Activated CD4-positive, alpha-beta T cell treated with anti-CD3 and anti-CD28 coated beads, Interleukin-2, amount 50 U/mL, for 24 hours (primary cell): ENCODE measurements around the gene SPATA7.

ENCODE experiments used
- DNase-seq, 2 donors: peaks; one replicate each; pipeline ENCODE4 v3.0.0-alpha.2; 2020; ENCODE audit warnings: low read depth in 1 of 2, low spot score in 1 of 2

Gene SPATA7

DNA sequence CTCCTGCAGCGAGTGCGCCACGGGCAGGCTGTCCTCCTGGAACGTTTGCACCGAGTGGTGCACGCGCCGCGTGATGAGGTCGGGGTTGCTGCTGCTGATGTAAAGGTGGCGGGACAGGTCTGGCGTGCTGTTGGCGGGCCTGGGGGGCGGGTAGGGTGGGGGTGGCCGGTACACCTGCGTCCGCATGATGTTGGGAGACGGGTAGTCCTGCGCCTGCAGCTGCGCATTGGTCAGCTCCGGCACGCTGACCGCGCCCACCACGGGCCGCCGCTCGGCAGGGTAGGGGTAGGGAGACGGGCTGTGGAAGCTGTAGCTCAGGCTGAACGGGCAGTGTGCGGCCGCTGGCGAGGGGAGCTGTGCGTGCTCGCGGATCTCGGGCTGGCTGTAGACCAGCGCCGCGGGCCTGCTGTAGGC lies 94.1 kb downstream of the SPATA7 start:
- no peak for DNase-seq

DNA sequence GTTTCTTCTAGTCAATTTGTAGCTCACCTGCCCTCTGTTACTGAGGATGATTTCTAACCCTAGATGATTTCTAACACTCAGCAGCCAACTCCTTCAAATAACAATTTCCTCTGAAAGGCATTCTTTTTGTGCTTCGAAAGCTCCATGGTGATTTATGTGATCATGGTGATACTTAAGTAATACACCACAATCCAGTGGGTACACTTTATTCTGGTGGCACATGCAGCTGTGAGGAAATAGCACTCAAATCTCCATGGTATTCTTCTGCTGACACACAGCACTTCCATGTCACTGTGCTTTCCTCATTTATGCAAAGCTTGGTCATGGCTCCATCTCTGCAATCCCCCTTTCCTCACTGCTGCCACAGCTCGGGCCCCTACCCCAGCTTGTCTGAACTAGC lies 95.6 kb downstream of the SPATA7 start:
- DNase-seq, result no peak

- no peak for DNase-seq
Observed at GRCh38 chr14:88481794-88482193, 96.3 kb downstream of the SPATA7 start.

DNA sequence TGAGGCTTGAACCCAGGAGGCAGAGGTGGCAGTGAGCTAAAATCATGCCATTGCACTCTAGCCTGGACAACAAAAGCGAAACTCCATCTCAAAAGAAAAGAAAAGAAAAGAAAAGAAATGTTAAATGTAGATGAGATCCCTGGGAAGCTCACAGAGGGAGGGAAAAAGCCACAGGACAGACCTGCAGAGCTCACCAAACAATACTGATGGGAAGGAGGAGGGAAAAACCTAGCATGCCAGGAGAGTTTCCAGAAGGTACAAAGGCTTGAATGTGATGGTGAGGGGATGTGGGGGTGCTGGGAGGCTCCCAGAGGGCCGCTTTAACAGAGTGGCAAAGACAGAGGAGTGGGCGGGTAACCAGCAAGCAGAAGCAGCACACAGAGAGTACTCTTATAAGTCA lies 97.1 kb downstream of the SPATA7 start:
- no peak for DNase-seq
